GM18526 (cell line): ENCODE results near the gene SYNCRIP.

Experiments used
- POLR2A ChIP-seq: IDR thresholded peaks from 3 replicates; pipeline ENCODE4 v1.6.1; 2011; ENCODE audit not compliant: insufficient read length; ENCODE audit errors: extremely low read depth

SYNCRIP gene

DNA sequence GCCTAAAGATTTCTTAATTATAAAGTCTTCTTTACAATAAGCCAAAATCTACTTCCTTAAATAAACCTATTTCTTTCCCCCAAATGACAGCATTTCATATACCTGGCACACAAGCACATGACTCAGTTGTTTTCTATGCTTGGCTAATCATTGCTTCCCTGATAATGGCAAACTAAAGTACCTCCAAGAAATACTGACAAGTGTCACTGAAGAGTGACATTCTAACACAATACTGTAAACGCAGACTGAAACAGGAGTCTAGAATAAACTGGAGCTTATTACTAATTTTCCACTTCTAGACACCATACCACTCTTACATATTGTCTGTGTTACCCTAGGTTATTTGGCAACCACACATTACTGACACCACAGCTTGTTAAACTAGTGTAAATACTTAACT is 14.3 kb downstream of the SYNCRIP start:
- TF ChIP-seq POLR2A, result no peak

DNA sequence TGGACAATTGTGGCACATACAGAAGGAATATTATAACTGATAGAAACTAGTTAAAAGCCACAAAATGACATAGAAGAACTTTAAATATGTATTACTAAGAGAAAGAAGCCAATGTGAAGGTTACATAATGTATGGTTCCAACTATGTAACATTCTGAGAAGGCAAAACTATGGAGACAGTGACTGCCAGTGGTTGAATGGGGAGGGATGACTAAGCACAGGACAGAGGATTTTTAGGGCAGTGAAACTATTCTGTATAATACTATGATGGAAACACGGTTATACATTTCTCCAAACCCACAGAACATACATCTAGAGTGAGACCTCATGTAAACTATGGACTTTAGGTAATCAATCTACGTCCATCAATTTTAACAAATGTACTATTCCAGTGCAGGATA is 22.4 kb downstream of the SYNCRIP start:
- TF ChIP-seq POLR2A, result no peak

DNA sequence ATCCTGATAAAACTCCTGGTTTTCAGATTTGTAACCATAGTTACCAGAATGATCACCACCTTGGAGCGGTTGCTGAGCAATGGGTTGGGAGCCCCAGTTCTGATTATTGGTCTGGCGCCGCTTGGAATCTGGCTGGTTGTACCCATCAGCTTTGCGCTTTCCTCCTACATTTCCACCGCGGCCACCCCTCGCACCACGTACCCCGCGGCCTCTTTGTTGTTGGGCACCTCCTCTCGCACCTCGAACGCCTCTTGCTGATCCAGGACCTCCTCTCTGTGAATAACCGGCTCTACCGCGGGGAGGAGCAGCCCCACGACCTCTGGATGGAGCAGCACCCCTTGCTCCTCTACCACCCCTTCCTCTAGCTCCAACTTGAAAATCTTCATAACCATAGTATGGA is 27.9 kb downstream of the SYNCRIP start:
- no peak for TF ChIP-seq POLR2A

DNA sequence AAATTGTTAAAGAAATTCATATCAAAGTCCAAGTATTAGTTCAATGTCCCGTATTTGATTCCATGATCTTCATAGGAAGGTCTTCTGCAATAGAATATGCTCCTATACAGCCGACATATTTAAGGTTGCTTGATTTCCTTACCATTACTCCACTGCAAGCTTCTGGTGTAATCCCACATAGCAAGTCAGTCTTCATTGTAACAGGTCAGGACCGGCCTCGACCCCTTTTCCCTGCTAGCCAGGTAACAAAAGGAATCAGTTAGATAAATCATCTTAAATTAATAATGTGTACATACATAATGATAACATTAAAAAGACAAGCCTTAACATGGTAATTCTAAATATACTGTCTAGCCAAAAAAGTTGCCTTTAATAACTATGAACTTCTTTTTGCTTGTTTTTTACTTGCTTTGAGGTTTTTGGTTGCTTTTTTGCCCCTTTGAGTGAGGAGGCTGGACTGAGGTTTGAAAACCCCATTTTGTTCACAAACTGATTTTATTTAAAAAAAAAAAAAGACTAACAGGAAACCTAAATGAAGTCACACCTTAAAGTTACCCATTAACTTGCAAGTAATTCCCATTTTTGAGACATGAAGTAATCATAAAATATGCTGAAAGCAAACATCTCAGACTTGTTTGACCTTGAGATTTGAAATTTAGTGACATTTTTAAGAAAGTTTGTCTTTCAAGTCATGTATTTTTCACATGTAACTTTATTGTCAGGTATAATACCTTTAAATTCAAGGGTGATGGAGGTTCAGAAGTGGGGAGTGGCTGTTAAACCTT is 29.8 kb downstream of the SYNCRIP start:
- TF ChIP-seq POLR2A, result no peak

DNA sequence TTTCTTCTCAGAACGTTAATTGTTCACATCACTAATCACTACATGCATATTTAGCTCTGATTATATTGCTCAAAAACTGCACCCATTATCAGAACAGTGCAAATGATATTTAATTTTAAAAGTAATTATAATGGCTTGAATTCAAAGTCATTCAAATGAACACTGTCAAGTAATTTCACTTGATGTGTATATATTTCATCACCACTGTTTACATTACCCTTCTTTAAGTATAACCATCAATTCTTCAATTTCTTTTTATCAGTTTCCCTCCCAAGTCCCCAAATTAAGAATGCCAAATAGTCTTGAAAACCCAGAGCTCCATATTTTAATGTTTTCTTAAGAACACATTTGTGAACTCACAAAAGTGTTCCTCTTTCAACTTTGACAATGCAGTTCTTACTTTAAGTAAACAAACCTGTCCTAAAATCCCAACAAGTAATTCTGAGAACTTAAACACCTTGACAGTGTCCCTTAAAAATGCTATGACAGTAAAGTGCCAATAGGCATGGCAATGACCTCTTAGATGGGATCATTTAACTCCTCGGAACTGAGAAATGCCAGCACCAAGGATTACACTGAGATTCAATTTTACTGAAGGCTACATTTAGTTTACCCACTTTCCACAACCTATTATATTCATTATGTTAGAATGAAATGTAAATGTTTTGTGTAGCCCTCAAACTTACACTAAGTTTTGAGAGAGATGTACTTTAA is 32.3 kb downstream of the SYNCRIP start:
- TF ChIP-seq POLR2A, result no peak

DNA sequence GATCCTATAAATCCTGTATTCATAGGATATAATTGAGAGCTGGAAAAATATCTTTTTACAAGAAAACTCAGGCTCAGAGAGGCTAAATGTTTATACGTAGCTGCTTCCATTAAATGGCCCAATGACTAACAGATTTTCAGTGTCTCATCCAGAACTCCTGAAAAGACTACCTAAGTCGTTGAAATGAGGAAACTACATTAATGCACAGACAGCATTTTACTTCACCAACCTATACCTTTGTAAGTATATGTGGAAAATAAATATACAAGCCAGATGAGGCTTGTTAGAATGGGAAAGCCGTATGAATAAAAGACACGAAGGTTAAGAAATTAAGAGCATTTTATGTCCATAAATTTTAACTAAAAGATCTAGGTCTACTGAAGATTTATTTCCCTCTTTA is 40.6 kb downstream of the SYNCRIP start:
- no peak for TF ChIP-seq POLR2A

DNA sequence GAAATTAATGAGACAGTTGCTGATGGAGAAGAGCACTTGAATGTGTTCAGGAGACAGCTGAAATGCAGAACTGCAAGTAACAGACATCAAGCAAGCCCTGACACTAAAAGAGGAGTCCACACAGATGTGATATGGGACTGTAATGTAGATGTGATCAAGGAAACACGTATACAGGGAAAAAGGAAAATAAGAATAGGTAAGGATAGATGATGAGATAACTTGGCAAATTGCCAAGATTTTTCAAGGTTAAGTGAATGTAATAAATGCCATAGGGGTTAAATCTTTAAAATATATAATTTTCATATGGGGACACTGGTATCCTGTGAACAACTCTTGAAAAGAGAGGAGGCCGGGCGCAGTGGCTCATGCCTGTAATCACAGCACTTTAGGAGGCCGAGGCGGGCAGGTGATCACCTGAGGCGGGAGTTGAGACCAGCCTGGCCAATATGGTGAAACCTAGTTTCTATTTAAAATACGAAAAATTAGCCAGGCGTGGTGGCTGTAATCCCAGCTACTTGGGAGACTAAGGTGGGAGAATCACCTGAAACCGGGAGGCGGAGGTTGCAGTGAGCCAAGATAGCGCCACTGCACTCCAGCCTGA is 41.9 kb downstream of the SYNCRIP start:
- TF ChIP-seq POLR2A, result no peak

DNA sequence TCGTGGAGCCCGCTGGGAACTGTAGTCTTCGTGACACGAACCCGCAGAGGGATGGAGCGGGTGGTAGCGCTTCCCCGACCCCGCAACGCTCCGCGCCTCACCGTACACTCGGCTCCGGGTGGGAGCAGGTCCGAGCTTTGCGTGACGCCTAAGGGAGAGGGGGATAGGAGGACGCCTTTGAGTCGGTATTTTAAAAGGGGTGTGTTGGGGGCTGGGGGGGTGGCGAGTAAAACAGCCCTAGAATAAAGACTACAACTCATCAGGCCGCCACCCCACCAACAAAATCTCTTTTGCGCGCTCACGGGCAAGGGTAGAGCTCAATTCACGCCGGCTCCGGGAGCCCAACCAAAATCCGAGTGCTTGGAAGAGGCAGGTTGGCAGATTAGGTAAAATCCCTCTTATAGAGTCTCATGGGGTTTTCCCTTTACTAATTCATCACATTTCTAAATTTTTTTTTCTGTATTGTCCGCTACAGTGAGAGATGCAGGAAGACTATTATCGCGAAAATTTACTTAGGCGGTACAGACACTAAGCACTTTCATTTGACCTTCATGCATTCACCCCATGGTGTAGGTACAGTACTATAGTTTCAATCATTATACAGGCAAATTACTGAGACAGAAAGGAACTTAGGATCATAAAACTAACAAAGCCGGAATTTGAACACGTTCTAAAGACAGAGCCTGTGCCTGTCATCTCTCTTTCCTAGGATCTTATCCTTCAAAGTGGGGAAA is 48.3 kb downstream of the SYNCRIP start:
- TF ChIP-seq POLR2A, result no peak

DNA sequence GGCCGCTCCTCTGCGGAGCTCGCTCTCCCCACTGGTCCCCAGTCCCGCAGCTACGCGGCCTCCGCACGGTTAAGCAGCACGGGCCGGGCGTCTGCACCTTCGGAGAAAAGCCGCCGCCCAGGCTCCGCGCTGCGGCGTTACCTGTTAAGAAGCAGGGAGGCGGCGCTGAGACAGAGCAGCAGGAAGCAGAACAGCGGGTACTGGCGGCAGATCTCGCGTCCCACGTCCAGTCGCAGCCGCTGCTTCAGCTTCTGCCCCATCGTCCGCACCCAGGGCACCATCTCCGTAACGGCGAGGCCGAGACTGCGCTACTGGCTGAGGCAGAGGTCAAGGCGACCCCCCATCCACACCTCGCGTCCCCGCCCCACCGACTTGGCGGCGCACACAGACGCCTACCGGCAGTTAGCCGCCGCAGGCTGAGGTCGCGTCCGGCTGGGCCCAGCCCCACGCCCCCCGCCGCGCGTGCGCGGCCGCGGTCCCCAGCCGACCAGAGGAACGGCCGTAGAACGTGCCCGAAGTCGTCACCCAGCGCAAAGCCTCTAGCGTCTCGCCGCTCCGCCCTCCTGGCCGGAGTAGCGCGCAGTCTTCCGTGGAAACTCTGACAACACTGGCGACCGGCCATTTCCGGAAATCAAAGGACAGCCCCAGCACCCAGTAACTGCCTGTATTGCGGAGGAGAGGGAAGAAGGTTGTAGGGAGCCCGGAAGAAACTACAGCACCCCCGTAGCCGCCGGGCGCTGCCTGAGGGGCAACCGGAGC is 49.1 kb downstream of the SYNCRIP start, which contains the start of gene SNX14:
Gene SNX14 (minus strand): TSS at position 421 of the 759 bp plus-strand sequence. CDS start 140 bp downstream, at position 281.
- TF ChIP-seq POLR2A, result peak; percentile 94

DNA sequence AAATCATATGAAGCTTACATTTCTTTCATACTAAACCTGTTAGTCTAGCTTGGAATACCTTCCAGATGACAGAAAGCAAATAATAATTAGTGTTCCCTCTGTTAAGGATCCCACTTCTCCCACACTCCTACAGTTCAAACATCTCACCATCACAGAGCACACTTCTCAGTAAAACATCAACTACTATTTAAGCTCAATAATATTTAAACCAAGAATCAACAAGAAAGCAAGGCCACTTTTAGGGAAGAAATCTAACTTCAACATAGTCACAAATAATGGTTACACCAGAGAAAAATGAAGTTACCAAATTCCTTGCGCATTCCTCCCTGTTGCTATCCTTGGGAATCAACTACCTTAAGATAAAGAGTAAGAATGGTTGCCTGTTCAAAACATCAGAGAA is 50.7 kb downstream of the SYNCRIP start:
- no peak for TF ChIP-seq POLR2A

DNA sequence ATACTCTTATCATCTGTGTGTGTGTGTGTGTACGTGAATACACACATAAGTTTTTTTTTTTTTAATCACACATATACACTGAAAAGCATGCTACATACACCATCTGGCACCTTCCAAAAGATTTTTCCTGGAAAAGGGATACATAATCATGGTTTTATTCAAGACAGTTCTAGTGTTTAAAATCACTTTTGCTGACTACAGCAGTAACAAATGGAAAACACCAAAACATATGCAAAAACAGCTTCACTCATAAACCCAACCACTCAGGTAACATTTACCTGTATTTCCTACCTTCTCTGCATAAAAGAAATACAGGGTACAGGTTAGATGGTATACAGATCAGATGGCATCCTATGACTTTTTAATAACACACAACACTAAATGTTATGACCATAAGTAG is 51.5 kb downstream of the SYNCRIP start:
- TF ChIP-seq POLR2A, result no peak

DNA sequence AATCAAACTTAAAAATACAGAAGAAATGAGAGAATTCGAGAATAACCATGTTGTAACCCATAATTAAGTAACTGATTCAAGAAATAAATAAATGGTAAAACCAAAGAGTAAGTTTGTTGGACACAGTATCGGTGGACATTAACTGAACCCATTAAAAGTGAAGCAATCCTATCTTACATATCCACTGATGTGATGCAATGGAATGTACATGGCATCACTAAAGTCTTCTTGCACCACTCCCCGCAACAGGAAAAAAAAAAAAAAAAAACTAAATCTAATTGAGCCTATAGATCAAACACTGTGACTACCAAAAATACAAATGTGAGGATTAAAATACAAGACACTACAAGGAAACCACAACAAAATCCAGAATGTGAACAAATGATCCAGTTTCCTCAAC is 56.9 kb downstream of the SYNCRIP start:
- TF ChIP-seq POLR2A, result no peak

DNA sequence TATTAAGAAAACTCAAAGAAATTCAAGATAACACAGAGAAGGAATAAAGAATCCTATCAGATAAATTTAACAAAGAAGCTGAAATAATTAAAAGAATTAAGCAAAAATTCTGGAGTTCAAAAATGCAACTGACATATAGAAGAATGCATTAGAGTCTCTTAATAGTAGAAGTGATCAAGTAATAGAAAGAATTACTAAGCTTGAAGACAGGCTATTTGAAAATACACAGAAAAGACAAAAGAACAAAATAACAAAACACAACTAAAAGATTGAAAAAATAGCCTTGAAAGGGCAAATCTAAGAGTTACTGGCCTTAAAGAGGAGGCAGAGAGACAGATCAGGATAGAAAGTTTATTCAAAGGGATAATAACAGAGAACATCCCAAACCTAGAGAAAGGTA is 61.1 kb downstream of the SYNCRIP start:
- no peak for TF ChIP-seq POLR2A

DNA sequence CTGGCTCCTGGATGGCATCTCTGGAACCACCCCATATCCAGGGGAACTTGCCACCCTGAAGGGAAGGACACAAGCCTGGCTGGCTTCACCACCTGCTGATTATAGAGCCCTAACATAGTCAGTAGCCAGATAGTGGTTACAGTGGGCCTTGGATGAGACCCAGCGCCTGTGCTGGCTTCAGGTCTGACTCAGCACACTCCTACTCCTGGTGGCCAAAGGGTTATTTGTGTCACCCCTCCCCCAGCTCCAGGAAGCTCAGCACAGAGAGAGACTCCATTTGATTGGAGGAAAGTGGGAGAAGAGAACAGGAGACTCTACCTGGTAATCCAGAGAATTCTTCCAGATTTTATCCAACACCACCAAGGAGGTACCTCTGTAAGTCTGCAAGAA is 61.8 kb downstream of the SYNCRIP start:
- TF ChIP-seq POLR2A, result no peak
